ENCODE results near the gene TTI1.

Gene TTI1

GRCh38 chr20:38033330-38034107, at the start of gene TTI1, which contains the start of gene RPRD1B:
Gene TTI1, minus strand, starts transcription at chr20:38033456. Its CDS starts 19,640 bp downstream, at chr20:38013816.
Gene RPRD1B, plus strand, starts transcription at chr20:38033746. Its CDS starts 202 bp downstream, at chr20:38033948.
- DNase-seq: peak; percentile 96

DNA sequence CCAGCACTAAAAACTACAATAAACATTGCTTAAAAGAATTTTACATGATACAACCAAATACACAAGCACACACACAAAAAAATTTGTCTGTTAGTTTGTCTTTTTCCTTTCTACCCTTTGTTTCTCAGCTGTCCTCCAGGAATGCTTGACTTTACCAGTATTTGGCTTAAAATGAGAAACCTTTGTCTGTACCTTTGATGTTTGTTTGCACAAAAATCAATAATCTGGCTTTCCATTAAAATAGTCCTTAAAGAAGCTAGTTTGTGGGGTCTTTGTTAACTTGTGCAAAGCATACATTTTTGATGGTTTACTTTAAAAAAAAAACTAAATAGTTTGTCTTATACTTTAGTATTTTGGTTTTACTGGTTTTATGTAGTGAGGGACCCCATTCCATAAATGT, 49.6 kb upstream of the TTI1 start:
- DNase-seq: no peak

DNA sequence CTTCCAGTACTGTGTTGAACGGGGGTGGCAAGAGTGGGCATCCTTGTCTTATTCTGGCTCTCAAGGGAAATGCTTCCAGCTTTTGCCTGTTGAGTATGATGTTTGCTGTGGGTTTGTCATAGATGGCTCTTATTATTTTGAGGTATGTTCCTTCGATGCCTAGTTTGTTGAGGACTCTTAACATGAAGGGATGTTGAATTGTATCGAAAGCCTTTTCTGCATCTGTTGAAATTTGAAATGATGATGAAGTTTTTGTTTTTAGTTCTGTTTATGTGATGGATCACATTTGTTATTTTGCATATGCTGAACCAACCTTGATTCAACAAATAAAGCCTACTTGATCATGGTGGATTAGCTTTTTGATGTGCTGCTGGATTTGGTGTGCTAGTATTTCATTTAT, 48.3 kb upstream of the TTI1 start:
- no peak for DNase-seq

DNA sequence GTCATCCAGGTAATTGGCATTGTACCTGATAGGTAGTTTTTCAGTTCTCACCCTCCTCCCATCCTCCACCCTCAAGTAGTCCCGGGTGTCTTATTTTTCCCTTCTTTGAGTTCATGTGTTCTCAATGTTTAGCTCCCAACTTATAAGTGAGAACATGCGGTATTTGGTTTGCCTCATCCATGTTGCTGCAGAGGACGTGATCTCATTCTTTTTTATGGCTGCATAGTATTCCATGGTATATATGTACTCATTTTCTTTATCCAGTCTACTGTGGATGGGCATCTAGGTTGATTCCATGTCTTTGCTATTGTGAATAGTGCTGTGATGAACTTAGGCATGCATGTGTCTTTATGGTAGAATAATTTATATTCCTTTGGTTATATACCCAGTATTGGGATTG, 46.1 kb upstream of the TTI1 start:
- no peak for DNase-seq

- DNase-seq: no peak
Measured at GRCh38 chr20:38078084-38078483, 44.8 kb upstream of the TTI1 start.

- no peak for DNase-seq
Measured at GRCh38 chr20:38076548-38076947, 43.3 kb upstream of the TTI1 start.

GRCh38 chr20:38075161-38075998, 42.1 kb upstream of the TTI1 start:
- peak; percentile 33 for DNase-seq

DNA sequence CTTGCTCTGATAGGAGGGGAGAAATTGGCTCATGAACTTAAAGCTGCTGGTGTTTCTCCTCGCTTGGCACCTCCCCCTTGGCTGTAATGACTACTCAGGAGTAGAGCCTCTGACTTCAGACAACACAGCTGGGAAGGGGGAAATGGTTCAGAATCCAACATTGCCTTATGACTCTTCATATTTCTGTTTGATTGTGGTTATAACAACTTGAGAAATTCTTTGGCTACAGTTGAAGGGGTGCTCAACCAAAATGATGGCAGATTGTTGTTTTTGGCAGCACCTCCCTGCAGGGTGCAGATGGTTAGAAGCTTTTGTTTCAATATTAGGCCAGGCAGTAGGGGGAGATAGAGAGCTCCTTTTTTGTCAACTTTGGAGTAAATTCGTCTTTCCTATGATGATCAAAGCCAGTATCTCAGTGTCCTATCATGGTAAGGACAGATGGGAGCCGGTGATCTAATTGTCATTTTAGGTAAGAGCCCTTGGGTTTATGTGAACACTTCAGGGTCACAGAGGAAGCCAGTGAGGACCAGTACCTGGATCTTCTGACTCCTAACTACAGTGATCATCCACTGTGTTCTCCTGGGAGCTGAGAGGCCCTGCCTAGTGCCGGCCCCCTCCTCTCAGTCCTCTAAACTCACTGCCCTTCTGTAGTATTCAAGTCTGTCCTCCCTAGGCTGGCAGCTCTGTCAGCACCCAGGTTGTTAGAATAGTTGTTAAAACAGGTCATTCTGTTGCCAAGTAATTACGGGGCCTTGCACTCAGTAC, 40.2 kb upstream of the TTI1 start:
- DNase-seq: peak; percentile 83

- peak; percentile 64 for DNase-seq
Measured at GRCh38 chr20:38072898-38073297, 39.6 kb upstream of the TTI1 start.

DNA sequence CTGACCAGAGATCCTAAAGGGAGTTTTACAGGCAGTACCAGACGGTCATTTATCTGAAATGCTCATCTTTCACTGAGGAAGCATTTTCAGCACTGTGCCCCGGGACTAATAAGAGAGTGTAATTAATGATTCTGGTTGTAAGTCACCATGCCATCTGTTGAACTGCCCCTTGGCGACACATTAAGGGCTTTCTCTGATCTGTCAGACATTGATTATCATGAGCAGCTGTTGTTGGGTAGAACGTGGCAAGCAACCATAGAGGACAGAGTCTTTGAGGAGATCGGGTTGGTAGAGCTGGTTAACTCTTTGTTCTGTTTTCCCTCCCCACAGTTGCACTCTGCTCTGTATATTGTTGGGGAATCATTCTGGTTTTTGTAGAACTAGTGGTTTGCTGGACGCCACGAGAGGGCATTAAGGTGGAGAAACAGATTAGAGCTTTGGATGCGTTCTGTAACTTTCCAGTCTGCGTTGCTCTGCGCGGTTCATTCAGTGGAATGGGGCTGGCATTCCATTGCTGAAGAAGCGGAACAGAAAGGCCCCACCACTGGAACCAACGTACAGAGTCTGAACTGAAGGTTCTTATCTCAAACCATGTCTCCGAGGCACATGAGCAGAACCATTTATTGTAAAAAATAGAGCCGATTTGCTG, 34.6 kb upstream of the TTI1 start:
- DNase-seq: peak; percentile 94

DNA sequence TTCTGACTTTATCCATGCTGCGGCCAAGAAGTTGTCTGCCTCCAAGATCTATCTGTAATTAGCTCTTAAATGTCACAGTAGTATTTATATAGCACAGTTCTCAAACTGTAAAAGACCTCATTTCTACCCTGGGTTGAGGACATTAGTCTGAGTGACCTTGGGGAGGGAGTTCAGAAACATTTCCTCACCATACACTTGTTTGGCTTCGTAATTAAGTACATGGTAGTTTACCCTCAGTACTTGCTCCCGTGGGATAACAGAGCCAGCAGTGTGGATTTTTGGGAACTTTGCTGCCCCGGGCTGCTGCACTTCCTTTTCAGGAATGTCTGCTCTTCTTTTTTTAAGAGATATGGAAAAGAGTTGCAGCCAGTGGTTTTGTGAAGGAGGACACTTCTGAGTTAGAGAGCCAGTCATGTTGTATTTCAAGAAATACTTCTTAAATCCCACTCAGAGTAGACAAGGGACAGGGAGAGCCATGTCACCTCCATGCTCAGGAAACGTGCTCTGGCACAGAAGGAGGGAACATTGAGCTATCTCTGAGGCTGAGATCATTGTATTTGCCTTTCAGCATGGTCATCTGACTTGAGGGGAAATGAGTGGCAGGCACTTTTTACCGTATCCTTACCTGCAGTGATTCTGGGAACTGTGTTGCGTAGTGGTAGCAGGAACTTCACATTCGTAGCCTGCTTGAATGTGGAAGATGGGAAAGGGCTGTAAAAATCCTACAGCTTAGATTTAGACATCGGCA, 33.9 kb upstream of the TTI1 start:
- DNase-seq: no peak

DNA sequence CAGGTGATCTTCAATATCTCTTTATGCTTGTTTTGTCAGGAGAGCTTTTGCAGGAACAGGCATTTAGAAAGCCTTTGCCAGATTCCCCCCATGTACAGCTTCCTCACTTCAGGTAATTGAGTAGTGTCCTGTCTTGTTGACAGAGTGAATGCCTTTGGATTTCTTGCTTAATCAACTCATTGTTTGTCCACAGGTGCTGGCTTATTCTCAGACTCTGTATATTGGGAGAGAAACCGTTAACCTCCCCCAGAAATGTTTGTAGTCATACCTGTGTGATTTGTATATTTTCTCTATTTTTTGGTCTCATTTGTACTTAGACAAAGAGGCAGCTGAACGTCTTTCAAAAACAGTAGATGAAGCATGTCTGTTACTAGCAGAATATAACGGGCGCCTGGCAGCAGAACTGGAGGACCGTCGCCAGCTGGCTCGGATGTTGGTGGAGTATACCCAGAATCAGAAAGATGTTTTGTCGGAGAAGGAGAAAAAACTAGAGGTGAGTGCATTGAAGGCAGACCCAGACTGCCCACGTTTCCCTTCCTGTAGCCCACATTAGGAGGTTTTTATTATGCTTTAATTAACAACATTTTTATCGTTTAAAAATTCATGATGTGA, 32.6 kb upstream of the TTI1 start:
- DNase-seq: no peak

DNA sequence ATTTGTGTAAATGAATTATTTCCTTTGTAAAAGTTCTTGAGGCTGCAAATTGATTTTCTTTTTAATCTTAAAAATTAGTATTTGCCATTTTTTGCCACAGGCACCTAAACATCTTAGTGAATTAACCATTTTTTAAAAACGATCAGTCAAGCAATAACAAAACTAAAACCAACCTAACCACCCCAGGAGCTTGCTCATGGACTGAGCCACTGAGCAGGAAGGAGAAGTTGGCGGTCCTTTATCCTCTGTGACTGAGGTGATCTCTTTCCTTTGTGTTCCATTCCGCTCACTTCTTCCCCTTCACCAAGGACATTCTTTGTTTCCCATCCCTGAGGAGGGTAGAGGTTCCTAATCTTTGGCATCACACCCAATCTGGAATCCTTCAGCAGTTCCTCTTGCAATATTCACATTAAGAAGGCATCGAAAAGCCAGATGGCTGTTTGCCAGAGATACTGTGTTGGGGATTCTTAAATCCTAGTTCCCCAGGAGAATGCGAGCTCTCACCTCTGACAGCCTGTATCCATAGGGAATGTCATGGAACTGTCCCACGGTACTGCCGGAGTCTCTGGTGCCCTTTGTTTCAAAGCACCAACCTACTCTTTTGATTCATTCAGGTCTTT, 30.8 kb upstream of the TTI1 start:
- DNase-seq: peak; percentile 52

DNA sequence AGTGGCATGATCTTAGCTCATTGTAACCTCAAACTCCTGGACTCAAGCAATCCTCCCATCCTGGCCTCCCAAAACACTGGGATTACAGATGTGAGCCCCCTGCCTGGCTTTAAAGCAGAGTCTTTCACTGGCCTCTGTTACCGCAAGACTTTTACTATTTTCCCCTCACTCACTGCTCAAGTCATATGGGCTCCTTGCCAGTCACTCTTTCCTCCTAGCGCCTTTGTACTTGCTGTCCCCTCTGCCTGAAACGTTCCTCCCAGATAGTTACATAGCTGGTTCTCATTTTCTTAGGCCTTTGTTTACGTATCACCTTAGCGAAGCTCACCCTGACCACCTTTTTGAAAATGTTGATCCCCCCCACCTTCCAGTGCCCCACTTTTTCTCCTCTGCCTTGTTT, 29.6 kb upstream of the TTI1 start:
- no peak for DNase-seq

DNA sequence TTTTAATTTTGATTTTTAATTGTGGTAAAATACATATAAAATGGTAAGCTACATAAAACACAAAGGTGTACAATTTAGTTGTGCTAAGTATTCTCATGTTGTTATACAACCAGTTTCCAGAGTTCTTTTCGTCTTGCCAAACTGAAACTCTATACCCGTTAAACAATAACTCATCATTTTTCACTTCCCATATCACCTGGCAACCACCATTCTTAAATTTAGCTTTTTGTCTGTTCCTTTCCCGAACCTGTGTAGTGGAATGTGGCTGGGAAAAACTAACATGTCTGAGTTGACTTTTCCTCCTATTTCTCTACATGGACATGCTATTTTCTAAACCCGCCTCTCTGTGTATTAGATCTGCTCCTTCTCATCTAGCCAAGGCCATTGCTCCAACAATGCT, 27.9 kb upstream of the TTI1 start:
- no peak for DNase-seq

GRCh38 chr20:38060536-38060935, 27.3 kb upstream of the TTI1 start:
- DNase-seq: no peak

- no peak for DNase-seq
Measured at GRCh38 chr20:38059832-38060231, 26.6 kb upstream of the TTI1 start.

- peak; percentile 96 for DNase-seq
Measured at GRCh38 chr20:38057351-38057972, 24.2 kb upstream of the TTI1 start.

DNA sequence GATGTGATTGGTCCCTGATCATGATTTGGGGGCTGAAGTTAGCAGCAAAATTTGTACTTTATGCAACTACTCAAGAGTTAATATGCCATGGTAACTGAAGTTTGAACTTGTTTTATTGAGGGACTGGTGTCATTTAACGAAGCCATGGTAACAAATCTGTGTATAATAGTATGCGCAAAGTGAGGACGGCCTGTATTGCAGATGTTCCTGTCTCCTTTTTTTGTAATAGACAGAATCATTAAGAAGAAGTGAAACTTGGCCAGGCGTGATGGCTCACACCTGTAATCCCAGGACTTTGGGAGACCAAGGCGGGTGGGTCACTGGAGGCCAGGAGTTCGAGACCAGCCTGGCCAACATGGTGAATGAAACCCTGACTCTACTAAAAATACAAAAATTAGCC, 22.6 kb upstream of the TTI1 start:
- DNase-seq: no peak

DNA sequence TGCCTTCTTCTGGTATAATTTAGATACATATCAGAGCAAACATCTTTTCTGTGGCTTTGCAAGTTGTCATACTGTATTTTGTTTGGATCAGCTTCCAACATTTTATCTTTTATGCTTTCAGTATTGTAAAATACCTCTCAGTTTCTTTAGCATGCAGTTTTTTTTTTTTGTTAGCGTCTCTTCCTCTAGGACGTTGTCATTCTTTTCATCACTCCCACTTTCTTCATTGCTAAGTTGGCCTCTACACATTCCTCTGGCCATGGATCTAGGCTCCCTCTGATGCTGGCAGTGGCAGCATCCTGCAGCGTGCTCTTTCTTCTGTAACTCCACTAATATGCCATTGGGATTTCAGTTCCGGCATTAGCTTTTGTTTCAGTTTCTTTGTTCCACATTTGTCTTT, 22.0 kb upstream of the TTI1 start:
- no peak for DNase-seq

DNA sequence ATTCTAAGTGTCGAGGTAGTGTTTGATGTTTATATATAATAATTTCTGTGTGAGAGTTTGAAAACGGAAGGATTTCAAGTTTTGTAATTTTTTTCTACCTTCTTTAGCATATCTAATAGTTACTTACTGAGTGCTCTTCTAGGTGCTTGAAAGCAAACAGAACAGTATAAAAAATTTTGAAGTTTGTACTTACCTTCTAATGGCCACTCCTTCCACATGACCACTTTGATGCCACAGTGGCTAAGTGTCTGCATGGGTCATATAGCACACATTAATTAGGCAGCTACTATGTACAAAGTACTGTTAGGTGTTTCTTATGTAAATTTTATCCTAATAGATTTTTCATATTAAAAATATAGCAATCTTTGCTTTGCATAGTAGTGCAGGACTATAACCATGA, 21.4 kb upstream of the TTI1 start:
- no peak for DNase-seq

All from NCI-H82 (cell line).